H1 (cell line): ENCODE measurements around the gene PTGDS.
A peak's percentile ranks its signal among the peaks of the same experiment; 100 is the strongest.

Experiments
- CTCF ChIP-seq, 3 experiments: IDR thresholded peaks; 1 replicate in 2 of 3; 2 replicates in 1 of 3; pipeline versions ENCODE4 v1.5.1 to v1.6.1; 2011; ENCODE audit warnings: low read length in 3 of 3, mild to moderate bottlenecking in 3 of 3, inconsistent platforms in 2 of 3, low read depth in 1 of 3, moderate library complexity in 1 of 3; ENCODE audit not compliant: insufficient read depth in 1 of 3; ENCODE audit errors: control extremely low read depth in 1 of 3
- EZH2 ChIP-seq: fragments of 200-600 bp; sonication (generic); IDR thresholded peaks from 2 replicates; pipeline ENCODE4 v1.7.1; 2012; ENCODE audit warnings: low read depth, mild to moderate bottlenecking, moderate library complexity, low read length, inconsistent platforms; ENCODE audit not compliant: severe bottlenecking
- JUN ChIP-seq: IDR thresholded peaks from 2 replicates; pipeline ENCODE4 v1.6.1; 2011; ENCODE audit warnings: low read depth, mild to moderate bottlenecking, improper control_type of control experiment, low read length
- MAFK ChIP-seq: IDR thresholded peaks from 2 replicates; pipeline ENCODE4 v1.6.1; 2012; ENCODE audit warnings: low read depth, mild to moderate bottlenecking, improper control_type of control experiment, low read length
- POLR2A ChIP-seq, 2 experiments: IDR thresholded peaks; 1 replicate in 1 of 2; 2 replicates in 1 of 2; pipeline ENCODE4 v1.6.1; 2011; ENCODE audit warnings: low read depth in 2 of 2, low read length in 2 of 2, mild to moderate bottlenecking in 2 of 2; ENCODE audit errors: control extremely low read depth in 1 of 2
- RAD21 ChIP-seq, 2 experiments: IDR thresholded peaks in 1 of 2; conservative IDR thresholded peaks in 1 of 2; 2 replicates each; pipeline ENCODE4 v1.6.1; 2011; ENCODE audit warnings: low read depth in 2 of 2, low read length in 2 of 2, improper control_type of control experiment in 1 of 2, inconsistent platforms in 1 of 2, mild to moderate bottlenecking in 1 of 2, moderate library complexity in 1 of 2
- SIX5 ChIP-seq: IDR thresholded peaks from 2 replicates; pipeline ENCODE4 v1.6.1; 2011; ENCODE audit warnings: mild to moderate bottlenecking, low read depth, low read length
- TEAD4 ChIP-seq: IDR thresholded peaks from 2 replicates; pipeline ENCODE4 v1.6.1; 2012; ENCODE audit warnings: low read depth, low read length, inconsistent platforms, mixed read lengths
- YY1 ChIP-seq: IDR thresholded peaks from 2 replicates; pipeline ENCODE4 v1.6.1; 2011; ENCODE audit warnings: low read depth, mild to moderate bottlenecking, low read length

- TF ChIP-seq CTCF (IDR thresholded peaks at IDR 0.05; ENCODE audit: control extremely low read depth in 1 of 3, insufficient read depth in 1 of 3, low read depth in 1 of 3, low read length in 3 of 3) (no peak), YY1 (no peak), EZH2 (no peak), RAD21 (IDR thresholded peaks at IDR 0.05 in 1 of 2, conservative IDR thresholded peaks at IDR 0.05 in 1 of 2; ENCODE audit: low read depth in 2 of 2, low read length in 2 of 2) (peak in 1 of 2 experiments; percentile 8; a peak in 1 of 4 replicates), POLR2A (IDR thresholded peaks at IDR 0.05; ENCODE audit: control extremely low read depth in 1 of 2, low read depth in 2 of 2, low read length in 2 of 2) (no peak), MAFK (no peak), TEAD4 (no peak), JUN (no peak), SIX5 (no peak)
These were observed 20.5 kb downstream of the PTGDS start for GRCh38 chr9:136997830-136998234.
